PFSK-1 (cell line): Measurements from ENCODE around the gene FAM81A.

ENCODE experiments used
- FOXP2 ChIP-seq: optimal IDR thresholded peaks from 2 replicates; pipeline ENCODE3; 2011; ENCODE audit warnings: borderline replicate concordance, control low read depth, inconsistent platforms; ENCODE audit not compliant: insufficient read depth; ENCODE audit errors: extremely low read length, extremely low read depth
- POLR2AphosphoS5 ChIP-seq: IDR thresholded peaks from 2 replicates; pipeline ENCODE4 v1.6.1; 2012; ENCODE audit warnings: low read depth, mild to moderate bottlenecking, control low read depth, low read length, moderate library complexity
- REST ChIP-seq, 2 experiments: IDR thresholded peaks; 2 replicates each; pipeline versions ENCODE4 v1.6.1 to v1.8.0; 2011 to 2012; ENCODE audit warnings: low read depth in 2 of 2, low read length in 2 of 2, control low read depth in 1 of 2, inconsistent platforms in 1 of 2, mild to moderate bottlenecking in 1 of 2, moderate library complexity in 1 of 2; ENCODE audit not compliant: insufficient read depth in 1 of 2
- SIN3A ChIP-seq: IDR thresholded peaks from 2 replicates; pipeline ENCODE4 v1.6.1; 2012; ENCODE audit warnings: mild to moderate bottlenecking, low read length, moderate library complexity, borderline replicate concordance; ENCODE audit not compliant: insufficient read depth
- TAF1 ChIP-seq: IDR thresholded peaks from 2 replicates; pipeline ENCODE4 v1.6.1; 2012; ENCODE audit warnings: low read length, control low read depth, borderline replicate concordance; ENCODE audit not compliant: insufficient read depth

- TF ChIP-seq TAF1 = no peak
- TF ChIP-seq POLR2AphosphoS5 = no peak
- no peak for TF ChIP-seq REST (IDR thresholded peaks at IDR 0.05; ENCODE audit: insufficient read depth in 1 of 2, low read depth in 2 of 2, low read length in 2 of 2)
- no peak for TF ChIP-seq SIN3A
- TF ChIP-seq FOXP2 = no peak
These were observed 45.7 kb upstream of the FAM81A start for GRCh38 chr15:59392299-59392698.
